Thyroid gland (tissue), 4 donors: ENCODE measurements around the gene SEMA5B. TPM values are rescaled to one million over a fixed set of nuclear protein-coding genes. Genes with fewer than 3 reads are reported as not detected.

Experiments
- DNase-seq, 2 donors: peaks; one replicate each; pipeline ENCODE4 v3.0.0-alpha.2; 2019
- H3K27ac ChIP-seq, 3 donors: fragments of 200-600 bp; sonication (generic); 1 replicate in 2 of 3; 2 replicates in 1 of 3; pipeline ENCODE4 v1.5.1; 2016 to 2019; ENCODE audit warnings: mild to moderate bottlenecking in 1 of 3, moderate library complexity in 1 of 3
- H3K27me3 ChIP-seq: fragments of 200-600 bp; sonication (generic); one replicate; pipeline ENCODE4 v1.5.1; 2019
- H3K36me3 ChIP-seq, 2 donors: fragments of 200-600 bp; sonication (generic); one replicate each; pipeline ENCODE4 v1.5.1; 2016 to 2019
- H3K4me1 ChIP-seq, 2 donors: fragments of 200-600 bp; sonication (generic); one replicate each; pipeline ENCODE4 v1.5.1; 2017 to 2019
- H3K4me3 ChIP-seq, 3 donors: fragments of 200-600 bp; sonication (generic); replicated peaks in 1 of 3; 1 replicate in 2 of 3; 2 replicates in 1 of 3; pipeline ENCODE4 v1.5.1; 2016; ENCODE audit warnings: mild to moderate bottlenecking in 1 of 3
- H3K9me3 ChIP-seq: fragments of 200-600 bp; sonication (generic); one replicate; pipeline ENCODE4 v1.5.1; 2017
- CTCF ChIP-seq, 6 experiments: fragments of 200-600 bp in 3 of 6; fragments of 450-650 bp in 3 of 6; sonication (generic) in 3 of 6; IDR thresholded peaks; one replicate each; pipeline ENCODE4 v1.5.1; 2016 to 2019; ENCODE audit warnings: antibody characterized with exemption in 6 of 6, mild to moderate bottlenecking in 2 of 6, inconsistent platforms in 1 of 6, moderate library complexity in 1 of 6
- POLR2A ChIP-seq, 2 donors: fragments of 450-650 bp; IDR thresholded peaks; one replicate each; pipeline ENCODE4 v1.6.1; 2017; ENCODE audit warnings: antibody characterized with exemption in 2 of 2, mild to moderate bottlenecking in 2 of 2, moderate library complexity in 1 of 2
- WGBS, 2 donors: methylation state at CpG; one replicate each; pipeline ENCODE4 v1.1.5; 2017; 5-methylcytosine and 5-hydroxymethylcytosine counted together
- intact Hi-C: fragments of 100-400 bp; cut with DNase I; formaldehyde crosslinking; loops from one replicate; pipeline ENCODE4 v1.15.1; 2023
- total RNA-seq, 4 donors: library from RNA; depleted of rRNA; stranded (reverse); fragments of >200 nt; gene quantifications; one replicate each; pipeline ENCODE4 v1.2.3, GENCODE V29; 2016

SEMA5B gene
- total RNA-seq, 4 donors from 2014 or later = 0.56 to 5.3 (median 0.63) TPM

- DNase-seq = no peak
- intact Hi-C loops = no loop called here
- H3K27ac ChIP-seq = no peak overlapping the region
- H3K36me3 ChIP-seq = no peaks in the 10 kb centered on the region
- 71 to 73% methylated on average over 7 of the region's 7 CpGs for WGBS, 2 donors
- peaks cover 8 to 23% of the 10 kb centered on the region in 2 donors for H3K4me1 ChIP-seq
- no peaks in the 10 kb centered on the region for H3K9me3 ChIP-seq
- H3K27me3 ChIP-seq = peaks cover 2% of the 10 kb centered on the region
- no peak overlapping the region for H3K4me3 ChIP-seq
- no peak for TF ChIP-seq CTCF (IDR thresholded peaks at IDR 0.05)
Measured at GRCh38 chr3:123021996-123022510, 5.5 kb downstream of the SEMA5B start.

GRCh38 chr3:123021388-123021787 lies 6.2 kb downstream of the SEMA5B start:
- TF ChIP-seq CTCF (IDR thresholded peaks at IDR 0.05) (no peak), POLR2A (IDR thresholded peaks at IDR 0.05) (no peak)
- no peak overlapping the region for H3K4me3 ChIP-seq

GRCh38 chr3:123020709-123021108 lies 6.9 kb downstream of the SEMA5B start:
- WGBS, 2 donors = 46 to 59% methylated on average over 3 of the region's 3 CpGs
- H3K4me1 ChIP-seq = peaks cover 0 to 9% of the 10 kb centered on the region in 2 donors
- no peak for TF ChIP-seq POLR2A (IDR thresholded peaks at IDR 0.05)
- TF ChIP-seq CTCF (IDR thresholded peaks at IDR 0.05) = no peak
- no peak overlapping the region for H3K27ac ChIP-seq
- no peaks in the 10 kb centered on the region for H3K36me3 ChIP-seq
- DNase-seq = peak; percentile 51 to 58
- no peak overlapping the region for H3K4me3 ChIP-seq
- H3K27me3 ChIP-seq = no peaks in the 10 kb centered on the region
- intact Hi-C loops = no loop called here
- H3K9me3 ChIP-seq = no peaks in the 10 kb centered on the region

More at GRCh38 chr3:123021388-123021787, 6.2 kb downstream of the SEMA5B start:
- Histone ChIP-seq H3K27ac (no peak overlapping the region), H3K36me3 (no peaks in the 10 kb centered on the region), H3K27me3 (no peaks in the 10 kb centered on the region), H3K9me3 (no peaks in the 10 kb centered on the region), H3K4me1 (peaks cover 2 to 16% of the 10 kb centered on the region in 2 donors)
- DNase-seq = no peak
- 86 to 88% methylated on average over 7 of the region's 7 CpGs for WGBS, 2 donors
- intact Hi-C loops = no loop called here

GRCh38 chr3:123019591-123019990 lies 8.0 kb downstream of the SEMA5B start:
- DNase-seq = no peak
- Histone ChIP-seq H3K27me3 (no peaks in the 10 kb centered on the region), H3K36me3 (no peaks in the 10 kb centered on the region), H3K27ac (no peak overlapping the region), H3K9me3 (no peaks in the 10 kb centered on the region), H3K4me3 (no peak overlapping the region), H3K4me1 (peaks cover 0 to 9% of the 10 kb centered on the region in 2 donors)
- WGBS, 2 donors = 74 to 81% methylated on average over 5 of the region's 5 CpGs
- intact Hi-C loops = no loop called here
- TF ChIP-seq POLR2A (IDR thresholded peaks at IDR 0.05) (no peak), CTCF (IDR thresholded peaks at IDR 0.05) (no peak)

- H3K4me3 ChIP-seq = no peak overlapping the region
- no peak for DNase-seq
- WGBS, 2 donors = 60 to 65% methylated on average over 3 of the region's 3 CpGs
- H3K27me3 ChIP-seq = no peaks in the 10 kb centered on the region
- peaks cover 0 to 9% of the 10 kb centered on the region in 2 donors for H3K4me1 ChIP-seq
- intact Hi-C loops = no loop called here
- TF ChIP-seq CTCF (IDR thresholded peaks at IDR 0.05) (no peak), POLR2A (IDR thresholded peaks at IDR 0.05) (no peak)
- no peaks in the 10 kb centered on the region for H3K9me3 ChIP-seq
- H3K36me3 ChIP-seq = no peaks in the 10 kb centered on the region
- H3K27ac ChIP-seq = no peak overlapping the region
Measured at GRCh38 chr3:123019161-123019560, 8.4 kb downstream of the SEMA5B start.
